ENCODE measurements around the gene PIK3R5.

DNA sequence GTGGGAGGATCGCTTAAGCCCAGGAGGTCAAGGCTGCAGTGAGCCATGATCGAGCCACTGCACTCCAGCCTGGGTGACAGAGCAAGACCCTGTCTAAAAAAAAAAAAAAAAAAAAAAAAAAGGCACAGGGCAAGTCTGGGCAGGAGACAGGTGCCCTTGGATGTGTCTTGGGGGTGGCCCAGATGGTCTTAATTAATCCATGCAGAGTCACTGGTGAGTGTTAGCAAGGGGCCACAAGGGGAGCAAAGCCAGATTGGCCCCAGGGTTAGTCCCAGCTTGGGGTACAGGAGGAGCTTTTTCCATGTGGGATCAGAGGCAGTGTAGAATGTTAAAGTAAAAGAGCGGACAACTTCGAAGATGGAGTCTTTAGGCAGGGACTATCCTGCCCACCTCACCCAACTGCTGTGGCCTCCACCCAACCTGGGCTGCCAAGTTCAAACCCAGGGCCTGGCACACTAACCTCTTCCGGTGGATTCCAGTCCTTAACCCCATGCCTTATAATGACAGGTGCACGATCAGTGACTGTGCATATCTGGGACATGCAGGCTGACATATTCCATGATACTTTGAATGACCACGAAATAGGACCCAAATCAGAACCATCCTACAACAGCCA is 134.2 kb downstream of the PIK3R5 start:
- TF ChIP-seq EZH2phosphoT487 (conservative IDR thresholded peaks at IDR 0.05; ENCODE audit: low read length): no peak
- TF ChIP-seq, protein P1, sequence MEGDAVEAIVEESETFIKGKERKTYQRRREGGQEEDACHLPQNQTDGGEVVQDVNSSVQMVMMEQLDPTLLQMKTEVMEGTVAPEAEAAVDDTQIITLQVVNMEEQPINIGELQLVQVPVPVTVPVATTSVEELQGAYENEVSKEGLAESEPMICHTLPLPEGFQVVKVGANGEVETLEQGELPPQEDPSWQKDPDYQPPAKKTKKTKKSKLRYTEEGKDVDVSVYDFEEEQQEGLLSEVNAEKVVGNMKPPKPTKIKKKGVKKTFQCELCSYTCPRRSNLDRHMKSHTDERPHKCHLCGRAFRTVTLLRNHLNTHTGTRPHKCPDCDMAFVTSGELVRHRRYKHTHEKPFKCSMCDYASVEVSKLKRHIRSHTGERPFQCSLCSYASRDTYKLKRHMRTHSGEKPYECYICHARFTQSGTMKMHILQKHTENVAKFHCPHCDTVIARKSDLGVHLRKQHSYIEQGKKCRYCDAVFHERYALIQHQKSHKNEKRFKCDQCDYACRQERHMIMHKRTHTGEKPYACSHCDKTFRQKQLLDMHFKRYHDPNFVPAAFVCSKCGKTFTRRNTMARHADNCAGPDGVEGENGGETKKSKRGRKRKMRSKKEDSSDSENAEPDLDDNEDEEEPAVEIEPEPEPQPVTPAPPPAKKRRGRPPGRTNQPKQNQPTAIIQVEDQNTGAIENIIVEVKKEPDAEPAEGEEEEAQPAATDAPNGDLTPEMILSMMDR (IDR thresholded peaks at IDR 0.05; ENCODE audit: insufficient read depth, low read length, poor library complexity, severe bottlenecking): no peak

All from SU-DHL-6 (cell line).